22Rv1 (cell line): ENCODE data around the gene MAP4K4.

ENCODE experiments used
- H3K27ac ChIP-seq: fragments of 450-650 bp; 2 replicates; pipeline ENCODE4 v1.5.1; 2017
- CTCF ChIP-seq: fragments of 450-650 bp; IDR thresholded peaks from 2 replicates; pipeline ENCODE4 v1.5.1; 2017; ENCODE audit warnings: mild to moderate bottlenecking
- ZFX ChIP-seq: fragments of 450-650 bp; IDR thresholded peaks from 2 replicates; pipeline ENCODE4 v1.6.1; 2017; ENCODE audit warnings: antibody characterized with exemption, borderline replicate concordance

The MAP4K4 gene

DNA sequence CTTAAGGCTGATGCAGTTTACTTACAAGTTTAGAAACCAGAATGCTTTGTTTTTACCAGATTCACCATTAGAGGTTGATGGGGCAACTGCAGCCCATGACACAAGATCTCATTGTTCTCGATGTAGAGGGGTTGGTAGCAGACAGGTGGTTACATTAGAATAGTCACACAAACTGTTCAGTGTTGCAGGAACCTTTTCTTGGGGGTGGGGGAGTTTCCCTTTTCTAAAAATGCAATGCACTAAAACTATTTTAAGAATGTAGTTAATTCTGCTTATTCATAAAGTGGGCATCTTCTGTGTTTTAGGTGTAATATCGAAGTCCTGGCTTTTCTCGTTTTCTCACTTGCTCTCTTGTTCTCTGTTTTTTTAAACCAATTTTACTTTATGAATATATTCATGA, 194.9 kb downstream of the MAP4K4 start:
- TF ChIP-seq ZFX (no peak), CTCF (no peak)

DNA sequence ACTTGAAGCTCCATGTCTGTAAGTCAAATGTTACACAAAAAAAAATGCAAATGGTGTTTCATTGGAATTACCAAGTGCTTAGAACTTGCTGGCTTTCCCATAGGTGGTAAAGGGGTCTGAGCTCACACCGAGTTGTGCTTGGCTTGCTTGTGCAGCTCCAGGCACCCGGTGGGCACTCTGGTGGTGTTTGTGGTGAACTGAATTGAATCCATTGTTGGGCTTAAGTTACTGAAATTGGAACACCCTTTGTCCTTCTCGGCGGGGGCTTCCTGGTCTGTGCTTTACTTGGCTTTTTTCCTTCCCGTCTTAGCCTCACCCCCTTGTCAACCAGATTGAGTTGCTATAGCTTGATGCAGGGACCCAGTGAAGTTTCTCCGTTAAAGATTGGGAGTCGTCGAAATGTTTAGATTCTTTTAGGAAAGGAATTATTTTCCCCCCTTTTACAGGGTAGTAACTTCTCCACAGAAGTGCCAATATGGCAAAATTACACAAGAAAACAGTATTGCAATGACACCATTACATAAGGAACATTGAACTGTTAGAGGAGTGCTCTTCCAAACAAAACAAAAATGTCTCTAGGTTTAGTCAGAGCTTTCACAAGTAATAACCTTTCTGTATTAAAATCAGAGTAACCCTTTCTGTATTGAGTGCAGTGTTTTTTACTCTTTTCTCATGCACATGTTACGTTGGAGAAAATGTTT, 196.3 kb downstream of the MAP4K4 start:
- TF ChIP-seq CTCF: no peak
- TF ChIP-seq ZFX: no peak
- H3K27ac ChIP-seq: no peak overlapping the region

More for the DNA sequence above, 194.9 kb downstream of the MAP4K4 start:
- no peak overlapping the region for H3K27ac ChIP-seq

GRCh38 chr2:101895039-101895438, 197.5 kb downstream of the MAP4K4 start:
- no peak overlapping the region for H3K27ac ChIP-seq
- TF ChIP-seq CTCF (no peak), ZFX (no peak)

- H3K27ac ChIP-seq: no peak overlapping the region
- no peak for TF ChIP-seq ZFX
- no peak for TF ChIP-seq CTCF
Observed at GRCh38 chr2:101895819-101896322, 198.4 kb downstream of the MAP4K4 start.

DNA sequence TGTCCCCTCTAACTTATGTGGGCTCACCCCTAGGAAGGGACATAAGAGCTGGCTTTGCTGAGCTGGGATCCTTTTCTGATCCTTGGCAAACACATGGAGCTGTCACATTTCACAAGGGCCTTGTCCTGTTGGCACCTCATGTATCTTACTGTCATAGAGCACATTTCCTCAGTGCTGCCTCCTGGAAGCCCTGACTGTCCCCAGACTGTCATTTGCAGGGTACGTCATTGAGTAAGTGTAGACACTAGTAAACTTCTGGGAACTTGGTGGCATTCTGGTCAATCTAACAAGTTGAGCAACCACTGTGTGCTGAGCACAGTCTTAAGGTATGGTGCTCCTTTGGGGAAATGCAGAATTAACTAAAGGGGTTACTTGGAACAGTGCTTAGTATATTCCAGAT, 199.8 kb downstream of the MAP4K4 start:
- H3K27ac ChIP-seq: no peak overlapping the region
- no peak for TF ChIP-seq ZFX
- TF ChIP-seq CTCF: no peak

DNA sequence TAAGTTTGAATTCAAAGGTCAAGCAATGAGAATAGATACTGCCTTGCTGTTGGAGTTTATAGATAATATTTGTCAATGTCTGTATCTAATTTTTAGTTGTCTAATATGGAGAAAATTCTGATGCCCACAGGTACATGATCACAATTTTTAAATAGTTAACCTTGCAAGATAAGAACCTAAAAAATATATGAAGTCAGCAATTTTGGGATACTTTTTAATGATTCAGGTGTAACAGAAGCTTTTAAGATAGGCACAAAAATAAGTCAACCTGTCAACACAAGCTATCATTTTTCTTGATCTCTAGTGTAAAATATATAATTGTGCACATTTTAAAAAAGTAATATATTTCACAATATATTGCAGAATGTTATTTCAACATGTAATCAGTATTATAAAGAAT, 201.8 kb downstream of the MAP4K4 start:
- no peak for TF ChIP-seq ZFX
- no peak for TF ChIP-seq CTCF

GRCh38 chr2:101899871-101900270, 202.4 kb downstream of the MAP4K4 start:
- no peak overlapping the region for H3K27ac ChIP-seq
- TF ChIP-seq CTCF: no peak
- no peak for TF ChIP-seq ZFX

More for the DNA sequence above, 201.8 kb downstream of the MAP4K4 start:
- H3K27ac ChIP-seq: no peak overlapping the region
